ENCODE data around the gene RASGRF2.

RASGRF2 gene

GRCh38 chr5:81142108-81142507 lies 181.9 kb downstream of the RASGRF2 start:
- DNase-seq: no peak

- DNase-seq: no peak
Observed at GRCh38 chr5:81145329-81145935, 185.3 kb downstream of the RASGRF2 start.

GRCh38 chr5:81146031-81146430 lies 185.9 kb downstream of the RASGRF2 start:
- DNase-seq: no peak

GRCh38 chr5:81147011-81147885 lies 187.1 kb downstream of the RASGRF2 start:
- DNase-seq: no peak

- DNase-seq: peak; percentile 1
Observed at GRCh38 chr5:81147886-81148571, 187.9 kb downstream of the RASGRF2 start.

- peak; percentile 83 for DNase-seq
Observed at GRCh38 chr5:81151546-81151945, 191.4 kb downstream of the RASGRF2 start.

GRCh38 chr5:81154725-81155124 lies 194.6 kb downstream of the RASGRF2 start:
- DNase-seq: no peak

- no peak for DNase-seq
Observed at GRCh38 chr5:81156732-81157131, 196.6 kb downstream of the RASGRF2 start.

- DNase-seq: no peak
Observed at GRCh38 chr5:81161012-81161601, 200.9 kb downstream of the RASGRF2 start.

GRCh38 chr5:81162501-81162900 lies 202.3 kb downstream of the RASGRF2 start:
- no peak for DNase-seq

- no peak for DNase-seq
Observed at GRCh38 chr5:81163651-81164050, 203.5 kb downstream of the RASGRF2 start.

- peak; percentile 50 for DNase-seq
Observed at GRCh38 chr5:81164476-81164875, 204.3 kb downstream of the RASGRF2 start.

- DNase-seq: peak; percentile 86
Observed at GRCh38 chr5:81164936-81165335, 204.8 kb downstream of the RASGRF2 start.

GRCh38 chr5:81165493-81166119 lies 205.4 kb downstream of the RASGRF2 start:
- DNase-seq: peak; percentile 75

GRCh38 chr5:81166430-81166829 lies 206.3 kb downstream of the RASGRF2 start:
- DNase-seq: no peak

- DNase-seq: no peak
Observed at GRCh38 chr5:81167078-81167477, 206.9 kb downstream of the RASGRF2 start.

- no peak for DNase-seq
Observed at GRCh38 chr5:81167544-81167943, 207.4 kb downstream of the RASGRF2 start.

- no peak for DNase-seq
Observed at GRCh38 chr5:81169924-81170323, 209.8 kb downstream of the RASGRF2 start.

GRCh38 chr5:81171769-81172168 lies 211.6 kb downstream of the RASGRF2 start:
- no peak for DNase-seq

GRCh38 chr5:81172710-81173109 lies 212.5 kb downstream of the RASGRF2 start:
- DNase-seq: no peak

GRCh38 chr5:81177061-81177460 lies 216.9 kb downstream of the RASGRF2 start:
- DNase-seq: no peak

GRCh38 chr5:81179959-81180358 lies 219.8 kb downstream of the RASGRF2 start:
- DNase-seq: no peak

Data from fibroblast of upper back skin (primary cell).